GM23338 (cell line): ENCODE measurements around the gene RAB13. TPM values are rescaled to one million over a fixed set of nuclear protein-coding genes. Genes with fewer than 3 reads are reported as not detected.
"Not testable (repeated sequence)": the region's sequence is repeated elsewhere in the genome, so short reads cannot be mapped to it uniquely, and the experiment has no call there.

Experiments used
- ATAC-seq: fragments of 200-7000 bp; cut with Tn5 transposase; 3 replicates; pipeline ENCODE4 v1.9.1; 2020
- DNase-seq: peaks from one replicate; pipeline ENCODE4 v3.0.0-alpha.2; 2015; ENCODE audit warnings: low spot score
- H2AFZ ChIP-seq: fragments of 200-600 bp; sonication (generic); 2 replicates; pipeline ENCODE4 v1.8.0; 2016; ENCODE audit warnings: antibody characterized with exemption, mild to moderate bottlenecking, moderate library complexity
- H3F3A ChIP-seq: fragments of 200-600 bp; sonication (generic); replicated peaks from 2 replicates; pipeline ENCODE4 v1.8.0; 2017; ENCODE audit warnings: antibody characterized with exemption, mixed run types, low read depth
- H3K27ac ChIP-seq: fragments of 200-600 bp; sonication (generic); 2 replicates; pipeline ENCODE4 v1.6.1; 2016; ENCODE audit warnings: low read depth
- H3K27me3 ChIP-seq: fragments of 200-600 bp; sonication (generic); 2 replicates; pipeline ENCODE4 v1.8.0; 2016; ENCODE audit warnings: mild to moderate bottlenecking, mixed run types, moderate library complexity; ENCODE audit not compliant: insufficient read depth
- H3K36me3 ChIP-seq: fragments of 200-600 bp; sonication (generic); 2 replicates; pipeline ENCODE4 v1.8.0; 2016; ENCODE audit warnings: mild to moderate bottlenecking; ENCODE audit not compliant: insufficient read depth
- H3K4me1 ChIP-seq: fragments of 200-600 bp; sonication (generic); 2 replicates; pipeline ENCODE4 v1.8.0; 2016; ENCODE audit warnings: mild to moderate bottlenecking, moderate library complexity; ENCODE audit not compliant: insufficient read depth
- H3K4me2 ChIP-seq: fragments of 200-600 bp; sonication (generic); 2 replicates; pipeline ENCODE4 v1.7.1; 2017; ENCODE audit warnings: mixed run types
- H3K4me3 ChIP-seq: fragments of 200-600 bp; sonication (generic); 2 replicates; pipeline ENCODE4 v1.6.1; 2016; ENCODE audit warnings: mixed run types
- H3K79me2 ChIP-seq: fragments of 200-600 bp; sonication (generic); replicated peaks from 2 replicates; pipeline ENCODE4 v1.8.0; 2017; ENCODE audit warnings: mild to moderate bottlenecking; ENCODE audit not compliant: insufficient read depth
- H3K9me2 ChIP-seq: fragments of 200-600 bp; sonication (generic); 2 replicates; pipeline ENCODE4 v1.8.0; 2017; ENCODE audit not compliant: insufficient read depth
- H4K20me1 ChIP-seq: fragments of 200-600 bp; sonication (generic); replicated peaks from 2 replicates; pipeline ENCODE4 v1.8.0; 2017; ENCODE audit warnings: mild to moderate bottlenecking; ENCODE audit not compliant: insufficient read depth
- H3K27ac Mint-ChIP-seq: 2 replicates; pipeline ENCODE4 v1.8.0; 2020; ENCODE audit warnings: inconsistent platforms, mild to moderate bottlenecking, moderate library complexity, mixed read lengths
- H3K27me3 Mint-ChIP-seq: 3 replicates; pipeline ENCODE4 v1.8.0; 2022; ENCODE audit warnings: low read depth, mild to moderate bottlenecking, moderate library complexity, mixed read lengths, inconsistent platforms; ENCODE audit not compliant: insufficient read depth, poor library complexity
- H3K36me3 Mint-ChIP-seq: 3 replicates; pipeline ENCODE4 v1.8.0; 2021; ENCODE audit warnings: low read depth, mild to moderate bottlenecking, inconsistent platforms, moderate library complexity, mixed read lengths
- H3K4me1 Mint-ChIP-seq: 3 replicates; pipeline ENCODE4 v1.8.0; 2020; ENCODE audit warnings: mild to moderate bottlenecking, inconsistent platforms, mixed read lengths
- H3K4me3 Mint-ChIP-seq: 3 replicates; pipeline ENCODE4 v1.8.0; 2021; ENCODE audit warnings: moderate library complexity, mild to moderate bottlenecking, inconsistent platforms, mixed read lengths
- H3K9me3 Mint-ChIP-seq: 3 replicates; pipeline ENCODE4 v1.8.0; 2020; ENCODE audit warnings: moderate library complexity, mild to moderate bottlenecking, inconsistent platforms, mixed read lengths
- CREB1 ChIP-seq: fragments of 250-450 bp; sonication (Bioruptor Pico); IDR thresholded peaks from 2 replicates; pipeline ENCODE4 v1.5.0; 2020; ENCODE audit warnings: low read depth, mild to moderate bottlenecking, moderate library complexity
- ETS1 ChIP-seq: IDR thresholded peaks from 2 replicates; pipeline ENCODE4 v1.6.1; 2016; ENCODE audit warnings: antibody characterized with exemption
- polyA plus RNA-seq: library from polyadenylated mRNA; unstranded; fragments of >200 nt; fragmentation: Nextera tagmentation; extraction: Ambion mirVana; gene quantifications from 2 replicates; pipeline ENCODE4 v1.2.1, GENCODE V29; 2016
- total RNA-seq: library from RNA; depleted of rRNA; stranded (reverse); fragments of >200 nt; shearing (Covaris generic); gene quantifications from 2 replicates; pipeline ENCODE4 v1.2.3, GENCODE V29; 2014

RAB13 gene
- total and polyA plus RNA-seq, 2 experiments from 2014 or later, result 38.6 to 171 TPM

GRCh38 chr1:153985341-153985912, 712 bp downstream of the RAB13 start (continued):
- TF ChIP-seq ETS1, result no peak

- H3K27ac Mint-ChIP-seq, result no peak overlapping the region; the same call in 1 of the 2 replicates
- Histone ChIP-seq H2AFZ (no peak overlapping the region), H3K27ac (no peak overlapping the region), H3K27me3 (no peaks in the 10 kb centered on the region), H3K4me2 (peak overlapping the region; percentile 85), H3K9me2 (no peaks in the 10 kb centered on the region), H3K36me3 (peaks cover 11% of the 10 kb centered on the region), H3F3A (peaks cover 5% of the 10 kb centered on the region; the same call in 1 of the 2 replicates), H4K20me1 (peaks cover 5% of the 10 kb centered on the region; the same call in 1 of the 2 replicates), H3K79me2 (peaks cover 18% of the 10 kb centered on the region; the same call in 1 of the 2 replicates), H3K4me3 (peak overlapping the region; percentile 80), H3K4me1 (peaks cover 6% of the 10 kb centered on the region)
- DNase-seq (no peak), ATAC-seq (no peak)
- H3K9me3 Mint-ChIP-seq, result no peaks in the 10 kb centered on the region
- H3K36me3 Mint-ChIP-seq, result peaks cover 41% of the 10 kb centered on the region
- no peak for TF ChIP-seq CREB1 (CRISPR knock-in tag)
- peaks cover 17% of the 10 kb centered on the region for H3K4me1 Mint-ChIP-seq
- H3K4me3 Mint-ChIP-seq, result peak overlapping the region; percentile 92
- H3K27me3 Mint-ChIP-seq, result peaks cover 13% of the 10 kb centered on the region
These were observed 1.8 kb downstream of the RAB13 start for GRCh38 chr1:153984123-153984894.

GRCh38 chr1:153981735-153982134, 4.4 kb downstream of the RAB13 start:
- H4K20me1 ChIP-seq, H3K4me3 ChIP-seq, H3K27me3 ChIP-seq, DNase-seq, ATAC-seq, H3K4me1 ChIP-seq, H3K4me3 Mint-ChIP-seq, H3K9me3 Mint-ChIP-seq, H3K27ac ChIP-seq, H3K4me2 ChIP-seq, H3K9me2 ChIP-seq, H2AFZ ChIP-seq, H3K27ac Mint-ChIP-seq: not testable (repeated sequence)
- H3F3A ChIP-seq, result peaks cover 18% of the 10 kb centered on the region; the same call in 1 of the 2 replicates
- Mint-ChIP-seq H3K36me3 (peaks cover 57% of the 10 kb centered on the region), H3K27me3 (peaks cover 21% of the 10 kb centered on the region), H3K4me1 (peaks cover 23% of the 10 kb centered on the region)
- H3K36me3 ChIP-seq, result peaks cover 15% of the 10 kb centered on the region
- H3K79me2 ChIP-seq, result peaks cover 22% of the 10 kb centered on the region

- H3K4me1 Mint-ChIP-seq, result peaks cover 20% of the 10 kb centered on the region
- peaks cover 29% of the 10 kb centered on the region for H3K36me3 ChIP-seq
- H3K27me3 ChIP-seq, H3K4me3 ChIP-seq, H4K20me1 ChIP-seq, ATAC-seq, H3K4me1 ChIP-seq, DNase-seq, H3K4me2 ChIP-seq, H3K9me2 ChIP-seq, H3K9me3 Mint-ChIP-seq, H2AFZ ChIP-seq, H3K27ac Mint-ChIP-seq: not testable (repeated sequence)
- H3K79me2 ChIP-seq, result peaks cover 19% of the 10 kb centered on the region
- 0 out of 2 replicates have a peak overlapping the region, but pooled peaks have one; percentile 4 for H3K27ac ChIP-seq
- H3K4me3 Mint-ChIP-seq, result peak overlapping the region; percentile 97; the same call in 2 of the 3 replicates
- peaks cover 12% of the 10 kb centered on the region for H3K27me3 Mint-ChIP-seq
- H3F3A ChIP-seq, result peaks cover 32% of the 10 kb centered on the region
- H3K36me3 Mint-ChIP-seq, result peaks cover 72% of the 10 kb centered on the region
These were observed 7.0 kb downstream of the RAB13 start for GRCh38 chr1:153979091-153979490.
